Measurements from ENCODE around the gene MAPK12.

Gene MAPK12

DNA sequence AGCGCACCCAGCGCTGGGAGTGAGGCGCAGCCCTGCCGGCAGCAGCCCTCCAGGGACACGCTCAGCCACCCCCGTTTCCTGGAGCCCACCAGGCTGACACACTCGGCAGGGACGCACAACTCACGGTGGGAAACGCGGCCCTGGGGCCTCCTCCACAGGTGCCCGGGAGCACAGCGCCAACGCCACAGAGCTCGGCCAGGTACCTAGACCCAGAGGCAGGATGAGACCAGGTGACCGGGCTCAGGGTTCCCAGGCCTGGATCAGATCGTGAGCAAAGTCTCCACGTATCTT is 34.7 kb downstream of the MAPK12 start:
- H3K27ac ChIP-seq: no peak overlapping the region
- DNase-seq (ENCODE audit: low spot score): no peak
- TF ChIP-seq, protein P1, sequence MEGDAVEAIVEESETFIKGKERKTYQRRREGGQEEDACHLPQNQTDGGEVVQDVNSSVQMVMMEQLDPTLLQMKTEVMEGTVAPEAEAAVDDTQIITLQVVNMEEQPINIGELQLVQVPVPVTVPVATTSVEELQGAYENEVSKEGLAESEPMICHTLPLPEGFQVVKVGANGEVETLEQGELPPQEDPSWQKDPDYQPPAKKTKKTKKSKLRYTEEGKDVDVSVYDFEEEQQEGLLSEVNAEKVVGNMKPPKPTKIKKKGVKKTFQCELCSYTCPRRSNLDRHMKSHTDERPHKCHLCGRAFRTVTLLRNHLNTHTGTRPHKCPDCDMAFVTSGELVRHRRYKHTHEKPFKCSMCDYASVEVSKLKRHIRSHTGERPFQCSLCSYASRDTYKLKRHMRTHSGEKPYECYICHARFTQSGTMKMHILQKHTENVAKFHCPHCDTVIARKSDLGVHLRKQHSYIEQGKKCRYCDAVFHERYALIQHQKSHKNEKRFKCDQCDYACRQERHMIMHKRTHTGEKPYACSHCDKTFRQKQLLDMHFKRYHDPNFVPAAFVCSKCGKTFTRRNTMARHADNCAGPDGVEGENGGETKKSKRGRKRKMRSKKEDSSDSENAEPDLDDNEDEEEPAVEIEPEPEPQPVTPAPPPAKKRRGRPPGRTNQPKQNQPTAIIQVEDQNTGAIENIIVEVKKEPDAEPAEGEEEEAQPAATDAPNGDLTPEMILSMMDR (conservative IDR thresholded peaks at IDR 0.05; ENCODE audit: low read depth): no peak
- ChIA-PET CTCF (no interaction called here), POLR2A (ENCODE audit: low non-redundant PET) (no interaction called here)

DNA sequence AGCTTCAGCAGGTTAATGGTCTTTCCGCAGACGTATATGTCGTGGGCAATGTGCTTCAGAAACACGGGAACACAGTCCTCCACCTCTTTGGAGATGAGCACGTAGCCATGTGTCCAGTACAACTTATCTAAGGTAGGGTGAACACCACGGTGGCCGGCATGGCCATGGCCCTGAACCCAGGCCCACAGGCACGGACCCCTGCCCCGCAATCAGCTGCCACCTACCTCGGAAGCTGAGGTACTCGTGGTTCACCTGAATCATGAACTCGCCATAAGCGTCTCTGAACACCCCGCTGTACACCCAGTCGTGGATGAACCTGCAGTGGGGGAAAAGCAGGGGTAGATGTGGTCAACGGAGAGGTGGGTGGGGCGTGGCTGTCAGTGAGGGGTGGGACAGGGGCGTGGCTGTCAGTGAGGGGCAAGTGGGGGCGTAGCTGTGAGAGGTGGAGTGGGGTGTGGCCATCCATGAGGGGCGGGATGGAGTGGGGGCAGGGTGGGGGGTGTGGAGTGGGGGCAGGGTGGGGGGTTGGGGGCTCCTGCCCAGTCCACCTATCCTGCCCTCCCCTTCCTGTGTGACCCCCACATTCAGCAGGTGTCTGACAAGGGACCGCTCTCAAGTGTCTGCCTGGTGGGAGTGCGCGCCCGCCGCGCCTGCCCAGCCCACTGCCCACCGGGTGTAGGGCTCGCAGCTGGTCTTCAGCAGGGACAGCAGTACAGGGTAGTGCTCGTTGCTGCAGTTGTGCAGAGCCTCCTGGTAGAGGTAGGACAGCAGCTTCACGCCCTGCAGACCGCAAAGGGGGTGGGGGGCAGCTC is 35.2 kb downstream of the MAPK12 start:
- ChIA-PET CTCF (no interaction called here), POLR2A (ENCODE audit: low non-redundant PET) (no interaction called here)
- no peak overlapping the region for H3K27ac ChIP-seq
- DNase-seq (ENCODE audit: low spot score): no peak
- TF ChIP-seq, protein P1 (conservative IDR thresholded peaks at IDR 0.05; ENCODE audit: low read depth): no peak

DNA sequence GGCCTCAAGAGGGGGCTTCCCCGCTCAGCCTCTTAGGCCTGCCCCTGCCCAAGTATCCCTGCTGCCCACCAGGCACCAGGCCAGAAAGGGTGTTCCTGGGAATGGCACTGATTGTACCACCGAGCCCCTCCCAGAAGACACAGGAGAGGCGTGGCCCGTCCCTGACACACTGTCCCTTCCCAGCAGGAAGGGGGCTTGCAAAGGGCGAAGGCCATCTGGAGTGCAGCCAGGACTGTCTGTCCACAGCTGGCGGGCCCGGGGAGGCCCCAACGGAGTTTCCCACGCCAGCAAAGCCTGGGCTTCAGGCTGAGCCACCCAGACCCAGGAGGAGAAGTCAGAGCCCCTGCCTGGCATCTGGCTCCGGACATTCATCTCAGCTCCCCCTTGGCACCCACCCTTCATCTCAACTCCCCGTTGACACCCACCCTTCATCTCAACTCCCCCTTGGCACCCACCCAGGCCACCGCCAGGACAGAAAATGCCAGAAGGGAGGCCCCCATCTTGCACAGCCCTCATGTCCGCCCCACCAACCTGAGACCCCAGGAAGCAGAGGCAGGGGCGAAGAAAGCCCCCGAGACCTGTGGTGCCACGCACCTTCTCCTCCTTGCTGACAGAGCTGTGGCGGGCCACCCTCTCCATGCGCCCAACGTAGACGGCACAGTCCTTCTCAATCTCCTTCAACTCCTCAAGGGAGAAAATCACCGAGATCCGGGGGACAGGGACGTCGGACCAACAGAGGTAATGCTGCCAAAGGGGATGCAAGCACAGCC is 36.1 kb downstream of the MAPK12 start:
- DNase-seq (ENCODE audit: low spot score): no peak
- no peak overlapping the region for H3K27ac ChIP-seq
- ChIA-PET POLR2A (ENCODE audit: low non-redundant PET) (no interaction called here), CTCF (no interaction called here)
- TF ChIP-seq, protein P1 (conservative IDR thresholded peaks at IDR 0.05; ENCODE audit: low read depth): no peak

DNA sequence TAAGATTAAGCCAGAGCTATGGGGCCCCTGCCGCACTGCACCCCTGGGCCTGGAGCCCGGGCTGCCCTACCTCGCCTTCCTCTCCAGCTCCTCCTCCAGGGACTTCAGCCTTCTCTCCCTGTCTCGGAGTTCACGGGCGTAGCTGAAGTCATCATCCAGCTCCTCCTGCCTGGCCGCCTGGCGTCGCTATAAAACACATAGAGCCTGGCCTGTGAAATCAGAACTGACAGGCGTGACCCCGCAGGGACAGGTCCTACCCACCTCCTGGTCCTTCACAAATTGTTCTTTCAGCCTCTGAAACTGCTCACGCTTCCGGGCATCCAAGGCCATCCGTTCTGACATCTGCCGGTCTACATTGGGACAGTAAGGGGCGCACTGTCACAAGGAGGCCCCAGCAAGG is 37.4 kb downstream of the MAPK12 start:
- TF ChIP-seq, protein P1 (conservative IDR thresholded peaks at IDR 0.05; ENCODE audit: low read depth): no peak
- CTCF ChIA-PET: interaction anchor here (0.6 kb wide), 1 partner anchor 293 kb away, joined by 4 read pairs; no protein-coding TSS in a partner anchor
- H3K27ac ChIP-seq: peak overlapping the region; percentile 1; the same call in 1 of the 2 replicates
- DNase-seq (ENCODE audit: low spot score): no peak
- POLR2A ChIA-PET (ENCODE audit: low non-redundant PET): no interaction called here

DNA sequence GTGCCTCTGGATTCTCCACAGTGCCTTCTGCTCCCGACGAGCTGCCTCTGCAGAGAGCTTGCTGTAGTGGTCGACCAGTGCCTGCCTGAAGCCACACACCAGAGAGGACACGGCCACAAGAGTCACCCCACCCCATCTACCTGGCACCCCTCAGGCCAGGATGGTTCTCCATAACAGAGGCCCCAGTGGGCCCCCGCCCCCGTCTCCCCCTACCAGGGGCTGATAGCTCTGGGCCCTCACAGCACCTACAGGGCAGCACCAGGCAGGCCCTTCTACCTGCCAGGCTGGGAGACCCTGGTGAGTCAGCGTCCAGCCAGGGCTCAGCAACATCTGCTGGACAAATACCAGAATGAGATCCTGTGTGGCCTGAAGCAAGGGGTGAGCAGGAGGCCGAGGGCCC is 39.0 kb downstream of the MAPK12 start:
- ChIA-PET CTCF (no interaction called here), POLR2A (ENCODE audit: low non-redundant PET) (no interaction called here)
- TF ChIP-seq, protein P1 (conservative IDR thresholded peaks at IDR 0.05; ENCODE audit: low read depth): no peak
- peak overlapping the region; percentile 15 for H3K27ac ChIP-seq
- DNase-seq (ENCODE audit: low spot score): no peak

DNA sequence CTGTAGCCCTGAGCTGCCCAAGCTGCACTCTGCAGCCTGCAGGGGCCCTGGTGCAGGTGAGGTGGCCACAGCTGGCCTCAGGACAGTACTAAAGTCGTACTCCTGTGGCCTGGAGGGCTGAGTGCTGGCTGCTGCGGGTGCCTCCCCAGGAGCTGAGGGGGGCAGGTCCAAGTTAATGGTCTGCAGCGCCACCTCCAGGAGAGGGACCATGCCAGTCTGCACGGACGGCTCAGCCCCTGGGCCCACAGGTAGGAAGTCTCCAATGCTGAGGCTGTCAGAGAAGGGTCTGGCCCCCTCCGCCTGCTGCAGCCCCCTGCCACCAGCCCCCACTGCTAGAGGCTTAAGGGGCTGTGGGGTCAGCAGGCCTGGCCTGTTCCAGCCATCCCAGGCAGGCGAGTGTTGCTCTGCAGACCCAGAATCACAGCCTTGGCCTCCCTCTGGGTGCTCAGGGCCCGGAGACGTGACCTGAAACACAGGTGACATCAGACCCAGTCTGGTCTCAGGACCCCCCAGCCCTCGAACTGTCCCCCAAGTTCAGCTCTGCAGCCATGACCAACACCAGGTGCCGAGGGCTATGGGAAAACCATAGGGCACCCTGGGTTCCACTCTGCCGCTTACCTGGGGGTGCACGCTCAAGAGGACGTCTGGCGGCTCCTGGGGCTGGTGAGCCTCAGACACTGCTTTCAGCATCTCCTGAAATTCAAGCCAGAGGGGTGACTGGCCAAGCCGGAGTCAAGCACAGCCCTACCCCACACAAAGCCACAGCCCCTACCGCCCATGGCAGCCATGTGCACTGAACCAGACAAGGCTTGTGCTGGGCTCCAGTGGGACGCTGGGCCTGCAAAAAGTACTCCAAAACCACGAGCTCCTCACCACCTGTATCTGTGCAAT is 39.8 kb downstream of the MAPK12 start:
- TF ChIP-seq, protein P1 (conservative IDR thresholded peaks at IDR 0.05; ENCODE audit: low read depth): no peak
- ChIA-PET POLR2A (ENCODE audit: low non-redundant PET) (no interaction called here), CTCF (no interaction called here)
- DNase-seq (ENCODE audit: low spot score): no peak
- peak overlapping the region; percentile 15; the same call in 1 of the 2 replicates for H3K27ac ChIP-seq

Measured in RWPE1 (cell line).